Activated CD8-positive, alpha-beta memory T cell treated with anti-CD3 and anti-CD28 coated beads, Interleukin-2, amount 50 U/mL, for 1 hour (primary cell): ENCODE results near the gene TNFRSF1B.

Experiments used
- DNase-seq: peaks from one replicate; pipeline ENCODE4 v3.0.0-alpha.2; 2020; ENCODE audit errors: extremely low read depth

Gene TNFRSF1B

GRCh38 chr1:12176298-12177118 is 9.7 kb downstream of the TNFRSF1B start:
- no peak for DNase-seq

- DNase-seq, result no peak
Measured at GRCh38 chr1:12177156-12177998, 10.6 kb downstream of the TNFRSF1B start.

DNA sequence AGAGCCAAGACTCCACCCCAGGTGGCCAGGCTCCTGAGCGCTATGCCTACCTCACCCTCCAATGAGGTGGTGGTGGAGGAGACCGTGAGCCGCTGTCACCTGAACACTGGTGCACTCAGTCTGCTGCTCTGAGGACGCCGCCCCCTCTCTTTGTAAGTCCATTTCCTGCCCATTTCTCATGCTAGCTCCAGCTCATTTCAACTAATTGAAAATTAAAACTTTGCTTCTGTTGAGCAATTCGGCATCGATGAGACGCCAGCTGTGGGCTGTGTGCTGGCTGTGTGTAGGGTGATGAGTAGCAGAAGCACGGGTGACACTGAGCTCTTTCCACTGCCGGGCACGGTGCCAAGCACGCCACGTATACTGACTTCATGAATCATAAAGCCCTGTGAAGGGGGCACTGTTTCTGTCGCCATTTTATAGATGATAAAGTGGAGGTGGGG is 11.2 kb downstream of the TNFRSF1B start:
- peak; percentile 98 for DNase-seq

DNA sequence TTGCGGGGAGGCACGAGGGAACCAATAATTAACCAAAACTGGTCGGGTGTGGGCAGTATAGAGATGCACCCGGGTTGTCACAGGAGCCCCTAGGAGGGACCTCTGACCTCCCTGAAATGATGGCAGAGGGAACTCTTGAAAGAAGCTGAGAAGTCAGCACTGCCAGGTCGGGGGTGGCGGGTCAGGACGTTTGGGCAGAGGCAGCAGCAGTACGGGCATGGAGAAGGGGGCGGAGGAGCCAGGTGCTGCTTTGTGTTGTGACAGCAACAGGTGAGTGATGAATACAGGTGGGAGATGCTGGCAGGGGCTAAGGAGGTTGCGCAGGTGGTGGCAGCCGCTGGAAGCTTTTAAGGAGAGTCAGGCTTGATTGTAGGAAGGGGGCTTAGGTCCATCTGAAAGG is 11.7 kb downstream of the TNFRSF1B start:
- no peak for DNase-seq

DNA sequence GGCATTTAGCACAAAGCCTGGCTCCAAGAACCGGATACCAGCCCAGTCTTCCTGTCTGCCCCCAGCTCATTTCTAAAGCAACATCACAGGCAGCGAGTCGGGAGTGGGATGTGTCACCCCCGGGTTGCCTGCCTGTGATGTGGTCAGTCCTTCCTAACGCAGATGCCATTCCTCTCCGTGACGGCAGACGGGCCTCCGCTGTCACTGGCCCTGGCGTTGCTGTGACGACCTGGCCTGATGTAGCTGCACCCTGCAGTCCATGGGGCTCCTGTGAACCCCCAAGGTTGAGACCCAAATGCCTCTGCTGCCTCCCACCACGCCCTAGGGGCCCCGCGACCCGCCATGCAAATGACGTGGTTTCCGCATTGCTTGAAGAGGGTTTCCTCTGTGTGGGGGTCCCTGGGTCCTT is 12.3 kb downstream of the TNFRSF1B start:
- peak; percentile 95 for DNase-seq

- no peak for DNase-seq
Measured at GRCh38 chr1:12179676-12180075, 12.9 kb downstream of the TNFRSF1B start.

DNA sequence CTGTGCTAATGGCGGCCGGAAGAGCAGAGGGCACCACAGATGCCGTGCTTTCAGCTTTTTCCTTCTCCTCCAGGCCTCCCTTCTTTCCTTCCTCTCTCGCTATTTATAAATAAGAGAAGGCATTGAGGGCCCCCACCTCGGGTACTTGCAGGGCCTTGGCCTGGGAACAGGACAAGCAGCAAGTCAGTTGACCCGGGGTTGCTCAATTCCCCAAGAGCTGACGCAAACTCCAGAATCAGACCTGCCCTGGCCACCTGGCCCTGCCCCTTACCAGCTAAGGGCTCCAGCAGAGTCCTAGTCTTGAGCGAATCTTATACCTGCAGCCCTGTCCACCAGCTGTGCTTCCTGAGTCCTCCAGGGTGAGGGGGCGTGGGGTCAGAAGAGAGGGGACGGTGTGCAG is 13.5 kb downstream of the TNFRSF1B start:
- no peak for DNase-seq

- DNase-seq, result no peak
Measured at GRCh38 chr1:12180903-12181302, 14.1 kb downstream of the TNFRSF1B start.

DNA sequence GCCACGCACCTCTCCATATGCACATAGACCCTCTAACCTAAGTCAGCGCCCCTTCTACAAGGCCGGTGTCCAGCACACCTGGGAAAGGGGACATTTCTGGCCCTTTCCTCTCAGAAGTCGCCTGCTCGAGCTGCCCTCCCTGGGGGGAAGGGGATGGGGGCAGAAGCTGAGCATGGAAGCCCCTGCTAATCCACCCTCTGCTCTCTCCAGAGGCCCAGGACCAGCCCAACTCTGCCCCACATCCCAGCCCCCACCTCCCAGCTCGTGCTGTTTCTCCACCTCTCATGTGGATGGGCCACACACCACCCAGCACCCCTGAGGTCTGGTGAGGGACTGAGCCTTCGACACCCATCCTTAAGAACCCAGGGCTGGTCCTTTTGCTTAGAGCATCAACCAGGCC is 14.8 kb downstream of the TNFRSF1B start:
- DNase-seq, result no peak

- DNase-seq, result no peak
Measured at GRCh38 chr1:12182410-12182984, 15.7 kb downstream of the TNFRSF1B start.

GRCh38 chr1:12183095-12183794 is 16.5 kb downstream of the TNFRSF1B start:
- DNase-seq, result no peak

DNA sequence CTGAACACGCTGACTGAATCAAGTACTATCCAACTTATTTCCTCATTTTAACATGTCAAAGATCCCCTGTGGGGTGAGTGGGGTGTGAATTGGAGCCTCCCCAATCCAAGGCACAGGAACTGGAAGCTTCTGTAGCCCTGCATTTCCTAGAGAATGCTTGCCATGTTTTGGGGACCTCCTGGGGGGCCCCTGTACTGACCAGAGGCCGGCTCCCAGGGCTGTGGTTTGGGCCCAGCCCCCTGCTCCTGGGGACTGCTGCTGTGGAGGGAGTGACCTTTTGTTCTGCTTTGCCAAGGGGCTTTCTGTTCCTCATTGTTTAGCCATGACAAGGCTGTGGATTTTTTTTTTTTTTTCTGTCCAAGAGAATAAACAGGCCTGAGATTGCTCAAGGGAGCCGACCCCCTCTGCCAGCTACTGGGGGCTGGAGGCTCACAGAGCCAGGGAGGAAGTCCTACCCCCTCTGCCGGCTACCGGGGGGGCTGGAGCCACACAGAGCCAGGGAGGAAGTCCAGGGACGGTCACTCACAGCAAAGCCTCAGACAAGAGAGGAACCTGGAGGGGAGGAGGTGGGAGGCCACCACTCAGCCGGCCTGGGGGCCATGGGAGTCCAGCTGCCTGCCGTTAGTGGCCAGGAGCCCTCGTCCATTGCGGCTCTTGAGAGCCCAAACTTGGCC is 17.4 kb downstream of the TNFRSF1B start:
- no peak for DNase-seq

DNA sequence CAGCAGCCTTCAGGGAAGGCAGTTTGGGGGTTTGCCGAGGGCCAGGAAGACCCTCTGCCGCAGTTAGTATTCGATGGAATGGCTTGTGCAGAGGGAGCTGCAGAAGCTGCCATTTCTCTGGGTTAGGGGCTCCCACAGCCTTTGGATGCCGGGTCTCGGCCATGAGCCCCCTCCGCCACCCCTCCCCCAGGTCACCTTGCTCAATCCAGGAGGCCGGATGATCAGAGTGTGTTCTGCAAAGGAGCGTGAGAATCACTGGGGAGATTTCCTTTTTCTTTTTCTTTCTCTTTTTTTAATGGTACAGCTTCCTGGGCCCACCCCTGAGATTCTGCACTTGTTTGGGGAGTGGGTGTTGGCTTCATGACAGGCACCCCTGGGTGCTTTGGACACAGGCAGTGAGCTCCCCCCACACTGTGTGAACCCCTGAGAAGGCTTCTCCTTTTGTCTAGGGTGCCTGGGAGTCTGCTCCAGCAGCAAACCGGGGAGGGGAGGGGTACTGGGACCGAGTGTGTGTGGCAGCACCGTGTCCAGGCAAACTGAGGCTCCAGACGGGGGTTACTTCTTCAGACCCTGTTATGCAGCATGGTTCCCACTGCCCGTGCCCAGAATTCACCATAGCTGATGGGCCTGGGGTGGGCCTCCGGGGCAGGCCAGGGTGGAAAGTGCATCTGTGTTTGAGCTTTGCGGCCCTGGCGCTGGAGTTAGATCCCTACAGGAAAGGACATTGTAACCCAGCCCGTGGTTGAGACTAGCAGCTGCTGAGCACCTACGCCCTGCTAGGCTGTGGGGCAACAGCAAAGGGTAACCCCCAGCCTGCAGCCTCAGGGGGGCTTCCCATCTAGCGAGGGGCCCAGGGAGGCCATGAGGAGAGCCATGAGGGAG is 18.5 kb downstream of the TNFRSF1B start:
- no peak for DNase-seq

DNA sequence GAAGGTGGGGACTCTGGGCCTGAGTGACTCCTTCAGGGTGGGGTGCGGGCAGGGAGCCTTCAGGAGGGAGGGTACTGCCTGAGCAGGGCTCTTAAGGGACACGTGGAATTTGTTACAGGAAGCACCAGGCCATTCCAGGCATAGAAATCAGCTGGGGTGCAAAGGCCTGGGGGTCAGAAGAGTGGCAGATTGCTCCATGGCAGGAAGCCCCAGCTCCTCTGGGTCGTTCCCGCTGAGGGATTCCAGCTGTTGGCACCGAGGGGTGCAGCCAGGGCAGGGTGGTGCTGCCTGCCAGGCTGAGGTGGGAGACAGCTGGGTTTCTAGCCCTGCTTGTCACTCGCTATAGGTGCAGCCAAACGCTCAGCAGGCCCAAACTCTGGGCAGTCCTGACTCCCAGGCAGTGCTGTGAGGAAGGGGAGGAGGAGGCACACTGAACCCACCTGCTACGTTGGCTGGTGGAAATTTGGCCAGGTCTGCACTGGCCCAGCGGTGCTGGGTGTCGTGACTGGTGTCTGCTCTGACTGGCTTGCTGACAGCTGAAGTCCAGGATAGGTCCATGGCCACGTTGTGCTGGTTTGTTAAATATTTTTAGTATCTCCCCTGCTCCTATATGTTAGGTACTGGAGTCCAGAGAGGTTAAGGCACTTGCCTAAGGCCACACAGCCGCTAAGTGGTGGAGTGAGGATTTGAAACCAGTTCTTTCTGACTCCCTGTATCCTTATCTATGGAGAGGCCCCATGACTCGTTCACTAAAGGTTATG is 19.3 kb downstream of the TNFRSF1B start:
- DNase-seq, result no peak

- no peak for DNase-seq
Measured at GRCh38 chr1:12186679-12186985, 19.8 kb downstream of the TNFRSF1B start.

DNA sequence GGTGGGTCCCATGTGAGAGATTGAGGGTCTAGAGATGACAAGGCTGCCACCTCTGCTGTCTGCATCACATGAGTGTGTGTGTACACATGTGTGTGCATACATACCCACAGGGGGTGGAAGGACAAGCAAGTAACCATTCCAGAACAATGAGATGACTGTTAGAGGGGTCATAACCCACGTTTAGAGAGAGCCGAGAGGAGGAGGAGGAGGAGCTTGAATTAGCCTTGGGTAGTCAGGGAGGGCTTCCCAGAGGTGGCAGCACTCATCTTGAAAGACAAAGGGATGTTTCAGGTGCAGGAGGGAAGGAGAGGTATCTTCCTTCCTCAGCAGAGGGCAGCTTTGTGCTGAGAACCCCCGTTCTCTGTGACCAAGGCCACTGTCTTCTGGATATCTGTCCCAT is 21.3 kb downstream of the TNFRSF1B start:
- no peak for DNase-seq

GRCh38 chr1:12188657-12189327 is 22.0 kb downstream of the TNFRSF1B start:
- no peak for DNase-seq

DNA sequence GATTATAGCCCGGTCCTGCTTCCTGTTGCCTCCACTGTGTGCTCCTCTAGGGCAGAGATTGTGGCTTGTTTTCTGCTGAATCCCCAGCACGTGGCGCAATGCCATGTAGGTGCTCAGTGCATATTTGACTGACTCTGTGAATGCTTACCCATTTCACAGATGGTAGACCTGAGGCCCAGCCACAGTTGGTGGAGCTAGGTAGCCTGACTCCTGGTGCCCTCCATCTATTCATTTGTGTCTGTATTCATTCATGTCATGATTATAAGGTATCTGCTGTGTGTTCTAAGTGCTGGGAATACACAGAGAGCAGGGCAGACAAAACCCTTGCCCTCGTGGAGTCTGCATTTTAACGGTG is 22.5 kb downstream of the TNFRSF1B start:
- no peak for DNase-seq
